NCI-H2196 (cell line): ENCODE results near the gene DLGAP5.
A peak's percentile ranks its signal among the peaks of the same experiment; 100 is the strongest.

Experiments used
- DNase-seq: peaks from one replicate; lab custom pipeline; 2025; ENCODE audit not compliant: unreplicated experiment; lab: John Stamatoyannopoulos, UW

DLGAP5 gene

DNA sequence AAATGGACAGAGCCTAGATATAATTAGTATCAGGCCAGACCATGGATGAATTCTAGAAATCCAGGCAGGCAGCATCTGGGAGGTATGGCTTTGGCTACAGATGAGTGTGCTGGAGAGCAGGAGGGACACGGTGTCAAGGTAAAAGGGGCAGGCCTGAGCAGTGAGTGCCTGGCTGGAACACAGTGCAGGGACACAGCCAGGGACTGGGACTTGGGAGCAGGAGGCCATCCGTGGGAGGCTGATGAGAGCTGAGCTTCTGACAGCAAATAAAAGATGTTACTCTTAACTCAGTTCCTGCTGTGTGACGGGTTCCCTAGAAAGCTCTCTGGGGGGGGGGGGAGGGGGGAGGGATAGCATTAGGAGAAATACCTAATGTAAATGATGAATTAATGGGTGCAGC lies 75.9 kb downstream of the DLGAP5 start:
- no peak for DNase-seq

DNA sequence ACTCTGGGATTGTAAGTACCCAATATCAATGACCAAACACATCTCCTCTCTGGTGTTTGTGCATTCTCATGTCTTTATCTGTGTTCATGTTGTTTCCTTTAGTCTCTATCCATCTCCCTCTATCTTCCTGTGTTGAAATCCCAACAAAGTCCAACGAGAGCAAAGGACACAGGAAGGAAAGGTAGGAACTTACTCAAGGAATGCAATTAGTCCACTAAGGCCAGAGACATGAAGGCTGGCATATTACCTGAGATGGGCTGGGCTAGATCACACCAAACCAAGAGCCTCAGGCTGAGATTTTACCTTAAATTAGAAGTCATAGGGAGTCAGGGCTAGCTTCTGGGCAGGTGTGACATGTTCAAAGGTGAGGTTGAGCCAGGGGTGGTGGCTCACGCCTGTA lies 76.7 kb downstream of the DLGAP5 start:
- DNase-seq: no peak

DNA sequence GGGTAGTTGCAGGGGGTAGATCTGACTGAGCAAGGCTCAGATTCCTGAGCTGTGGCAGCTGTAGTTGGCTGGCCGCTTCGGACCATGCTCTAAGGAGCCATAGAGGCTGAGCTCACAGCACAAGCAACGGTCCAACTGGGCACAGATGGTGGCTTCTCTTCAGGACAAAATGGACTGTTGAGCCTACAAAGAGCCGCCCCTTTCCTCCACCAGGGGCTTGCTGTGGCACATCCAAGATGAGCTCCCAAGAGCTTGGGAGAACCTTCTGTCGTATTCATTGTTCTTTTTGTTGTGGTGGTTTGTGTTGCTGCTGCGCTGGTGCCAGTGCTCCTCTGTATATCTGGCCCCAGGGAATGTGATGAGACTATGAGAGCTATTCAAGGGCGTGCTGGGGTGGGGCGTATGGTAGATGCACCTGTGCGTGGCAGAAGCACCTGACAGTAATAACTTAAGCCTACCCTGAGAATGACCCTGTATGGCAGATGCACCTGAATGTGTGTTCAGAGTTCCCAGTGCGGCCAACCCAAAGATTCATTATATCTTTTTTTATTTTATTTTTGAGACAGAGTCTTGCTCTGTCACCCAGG lies 80.2 kb downstream of the DLGAP5 start:
- DNase-seq: no peak

DNA sequence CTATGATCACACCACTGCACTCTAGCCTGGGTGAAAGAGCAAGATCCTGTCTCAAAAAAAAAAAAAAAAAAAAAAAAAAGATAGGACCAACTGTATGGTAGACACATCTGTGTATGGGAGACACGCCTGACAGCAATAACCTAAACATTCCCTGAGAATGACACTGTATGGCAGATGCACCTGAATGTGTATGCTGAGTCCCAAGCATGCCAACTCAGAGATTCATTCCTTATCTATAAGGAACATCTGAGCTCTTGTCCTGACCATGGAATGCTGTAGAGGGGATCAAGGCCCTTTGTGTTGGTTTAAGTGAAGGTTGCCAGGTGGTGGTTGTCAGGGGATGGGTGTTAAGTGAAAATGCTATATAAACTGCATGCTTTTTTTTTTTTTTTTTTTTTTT lies 81.5 kb downstream of the DLGAP5 start:
- no peak for DNase-seq

DNA sequence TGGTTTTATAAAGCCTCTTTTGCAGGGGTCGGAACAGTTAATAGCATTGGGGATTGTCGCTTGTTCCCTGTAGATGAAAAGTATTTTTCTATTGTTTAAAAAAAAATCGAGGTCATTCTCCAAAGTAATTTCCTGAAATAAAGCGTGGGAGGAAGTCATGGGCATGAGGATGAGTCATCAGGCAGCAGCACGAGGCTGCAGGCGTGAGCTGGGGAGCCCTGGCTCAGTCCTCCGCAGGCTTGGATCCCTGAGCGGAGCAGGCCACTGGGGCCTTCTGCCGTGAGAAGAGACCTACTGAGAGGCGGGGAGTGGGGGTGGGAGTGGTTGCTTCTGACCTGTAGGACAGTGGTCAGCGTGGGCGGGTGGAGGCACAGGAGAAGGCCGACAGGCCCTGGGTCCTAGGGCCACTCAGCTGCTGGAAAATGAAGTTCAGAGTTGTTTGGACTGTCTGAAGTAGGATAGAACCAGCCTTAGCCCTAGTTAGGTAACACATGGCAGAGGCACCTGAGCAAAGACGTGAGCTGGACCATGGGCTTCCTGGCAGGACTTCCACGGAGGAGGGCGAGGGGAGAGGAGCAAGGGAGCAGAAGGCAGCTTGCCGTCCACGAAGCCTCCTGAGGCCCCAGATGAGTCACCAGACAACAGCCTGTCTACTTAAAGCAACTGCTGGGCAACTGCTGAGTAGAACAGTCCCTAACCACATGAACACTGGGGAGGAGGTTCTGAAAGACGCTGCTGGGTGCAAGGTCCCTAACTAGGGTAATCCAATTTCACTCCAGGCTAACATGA lies 83.4 kb downstream of the DLGAP5 start:
- DNase-seq: no peak

DNA sequence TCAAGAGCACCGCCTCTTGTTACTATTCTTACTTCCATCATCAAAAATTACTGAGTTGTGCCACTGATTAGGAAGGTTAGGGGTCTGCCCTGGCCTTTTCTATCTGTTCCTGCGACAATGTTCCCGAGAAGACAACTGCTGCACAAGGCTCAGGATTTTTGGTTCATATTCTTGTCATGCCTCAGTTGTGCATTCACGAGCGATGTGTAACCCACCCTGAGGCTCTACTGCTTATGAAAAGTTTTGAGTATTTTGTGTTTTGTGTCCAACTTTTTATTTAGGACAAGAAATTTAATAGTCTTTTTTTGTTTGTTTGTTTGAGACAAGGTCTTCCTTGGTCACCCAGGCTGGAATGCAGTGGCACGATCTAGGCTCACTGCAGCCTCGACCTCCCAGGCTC lies 85.4 kb downstream of the DLGAP5 start:
- no peak for DNase-seq

DNA sequence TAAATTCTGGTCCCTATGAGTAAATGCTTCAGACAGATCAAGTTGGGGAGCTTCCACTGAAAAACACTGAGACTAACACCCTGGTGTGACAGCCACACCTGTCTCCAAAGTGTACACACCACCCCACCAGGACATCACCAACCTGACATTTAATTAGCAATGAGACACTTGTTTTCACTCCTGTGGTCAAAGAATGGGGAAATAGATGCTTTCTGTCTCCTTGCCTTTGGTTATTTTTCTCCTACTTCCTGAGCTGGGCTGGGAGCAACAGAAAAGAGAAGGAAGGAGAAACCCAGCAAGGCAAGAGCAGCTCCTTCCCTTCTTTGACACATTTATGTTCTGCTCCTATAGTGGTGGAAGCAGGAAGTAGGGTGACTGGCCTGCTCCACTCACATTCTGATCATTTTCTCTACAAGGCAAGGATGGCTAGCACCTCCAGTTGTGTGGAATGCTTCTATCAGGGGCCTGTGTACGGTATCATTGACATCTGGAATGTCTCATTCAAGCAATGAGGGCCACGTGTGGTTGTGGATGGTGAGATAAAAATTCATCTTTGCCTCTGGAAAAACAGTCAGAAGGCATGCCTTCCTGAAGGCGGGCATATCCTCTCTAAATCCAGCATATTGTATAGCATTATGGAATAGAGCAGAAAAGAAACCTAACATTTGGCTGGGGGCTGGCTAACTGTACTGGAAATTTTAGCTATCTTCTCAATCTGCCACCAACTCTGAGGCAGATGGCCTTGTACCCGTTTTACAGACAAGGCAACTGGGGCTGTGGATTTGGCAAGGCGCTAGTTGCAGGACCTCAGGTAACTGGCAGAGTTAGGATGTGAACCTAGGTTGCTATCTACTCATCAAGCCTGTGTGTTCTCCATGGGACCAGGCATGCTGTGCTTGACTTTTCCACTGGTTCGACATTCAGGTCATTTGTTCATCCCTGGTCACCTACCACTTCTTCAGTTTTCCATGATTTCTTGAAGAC lies 87.1 kb downstream of the DLGAP5 start:
- no peak for DNase-seq

DNA sequence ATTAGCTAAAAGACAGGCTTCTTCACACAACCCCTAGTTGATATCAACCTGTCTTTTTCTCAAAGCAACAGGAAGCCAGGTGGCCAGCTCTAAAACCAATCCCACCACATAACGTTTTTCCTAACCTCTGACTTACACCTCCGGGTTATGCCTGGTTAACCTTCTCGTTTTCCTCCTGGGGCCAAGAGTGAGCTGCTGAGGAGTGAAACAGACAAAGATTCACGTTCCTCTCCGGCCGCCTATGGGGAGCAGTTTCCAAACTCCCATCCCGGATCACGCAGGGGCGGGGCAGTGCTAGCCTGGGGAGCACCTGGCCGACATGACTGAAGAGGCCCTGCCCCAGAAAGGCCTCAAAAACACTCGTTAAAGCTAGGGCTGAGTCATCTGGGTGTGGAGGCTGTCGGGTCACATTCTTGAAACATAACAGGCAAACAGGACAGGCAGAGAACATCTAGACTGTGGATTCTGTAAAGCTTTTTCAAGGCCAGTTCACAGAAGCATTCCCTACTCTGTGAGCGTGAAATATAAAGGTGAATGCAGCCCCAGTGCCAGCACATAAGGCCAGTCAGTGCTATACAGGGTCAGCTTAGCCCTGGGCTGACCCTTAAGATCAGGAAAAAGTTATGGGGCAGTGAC lies 88.3 kb downstream of the DLGAP5 start:
- peak; percentile 77 for DNase-seq

DNA sequence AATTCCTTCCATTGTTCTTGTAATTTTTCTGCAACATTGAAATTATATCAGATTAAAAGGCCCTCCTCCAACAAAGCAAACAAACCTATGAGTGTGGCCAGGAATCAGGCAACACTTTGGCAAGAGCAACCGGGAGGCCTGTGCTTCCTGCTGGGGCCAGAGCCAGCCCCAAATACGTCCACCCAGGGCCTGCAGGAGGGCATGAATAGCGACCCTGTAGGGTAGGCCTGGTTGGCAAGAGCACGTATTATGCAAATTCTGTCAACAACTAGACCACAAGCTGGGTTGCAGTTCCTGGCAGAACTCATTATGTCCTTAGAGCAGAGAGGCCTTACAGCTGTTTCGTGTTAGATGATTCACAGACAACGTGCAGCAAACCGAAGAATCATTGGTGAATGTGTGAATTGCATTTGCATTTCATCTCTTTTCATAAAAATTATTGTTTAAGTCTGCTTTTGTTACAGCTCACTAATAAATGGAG lies 89.2 kb downstream of the DLGAP5 start:
- DNase-seq: peak; percentile 92

DNA sequence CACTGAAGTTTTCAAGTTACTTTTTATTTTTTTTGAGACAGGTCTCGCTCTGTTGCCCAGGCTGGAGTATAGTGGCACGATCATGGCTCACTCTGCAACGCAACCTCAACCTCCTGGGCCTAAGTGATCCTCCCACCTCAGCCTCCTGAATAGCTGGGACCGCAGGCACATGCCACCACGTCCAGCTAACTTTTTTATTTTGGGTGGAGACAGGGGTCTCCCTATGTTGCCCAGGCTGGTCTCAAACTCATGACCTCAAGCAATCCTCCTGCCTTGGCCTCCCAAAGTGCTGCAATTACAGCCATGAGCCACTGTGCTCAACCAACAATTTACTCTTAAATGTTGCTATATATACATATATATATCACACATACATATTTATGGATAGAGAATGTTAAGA lies 89.7 kb downstream of the DLGAP5 start:
- DNase-seq: no peak

DNA sequence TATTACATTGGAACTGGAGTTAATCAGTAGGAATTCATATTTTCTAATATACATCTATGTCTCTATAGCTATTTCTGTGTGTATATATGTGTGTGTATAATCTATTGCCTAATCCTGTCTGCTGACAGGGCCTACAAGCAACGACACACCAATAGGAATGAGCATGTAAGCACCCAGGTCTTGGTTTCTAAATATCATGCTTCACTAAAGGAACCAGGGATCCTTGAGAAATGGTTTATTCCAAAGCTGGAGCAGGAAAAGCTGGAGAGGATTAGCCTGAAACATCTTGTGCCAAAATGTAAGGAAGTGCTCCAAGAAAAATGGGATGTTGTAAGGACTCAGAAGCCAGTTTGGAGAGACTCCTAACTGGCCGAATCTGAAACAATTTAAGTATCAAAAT lies 91.6 kb downstream of the DLGAP5 start:
- no peak for DNase-seq

DNA sequence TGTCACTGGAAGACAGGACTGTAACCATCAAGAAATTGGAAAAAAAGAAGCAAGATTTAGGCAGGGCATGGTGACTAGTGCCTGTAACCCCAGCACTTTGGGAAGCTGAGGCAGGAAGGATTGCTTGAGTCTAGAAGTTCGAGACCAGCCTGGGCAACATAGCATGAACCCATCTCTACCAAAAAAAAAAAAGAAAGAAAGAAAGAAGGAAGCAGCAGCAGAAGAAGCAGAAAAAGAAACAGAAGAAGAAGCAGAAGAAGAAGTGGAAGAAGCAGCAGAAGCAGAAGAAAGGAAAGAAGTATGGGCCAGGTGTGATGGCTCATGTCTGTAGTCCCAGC lies 92.9 kb downstream of the DLGAP5 start:
- DNase-seq: no peak
